GM19463 (cell line): Measurements from ENCODE around the gene PRKAR1B.

ENCODE experiments used
- ATAC-seq: cut with Tn5 transposase; IDR thresholded peaks from one replicate; pipeline ENCODE4 v1.9.1; 2021; ENCODE audit warnings: mild to moderate bottlenecking, moderate library complexity; ENCODE audit not compliant: unreplicated experiment

PRKAR1B gene

DNA sequence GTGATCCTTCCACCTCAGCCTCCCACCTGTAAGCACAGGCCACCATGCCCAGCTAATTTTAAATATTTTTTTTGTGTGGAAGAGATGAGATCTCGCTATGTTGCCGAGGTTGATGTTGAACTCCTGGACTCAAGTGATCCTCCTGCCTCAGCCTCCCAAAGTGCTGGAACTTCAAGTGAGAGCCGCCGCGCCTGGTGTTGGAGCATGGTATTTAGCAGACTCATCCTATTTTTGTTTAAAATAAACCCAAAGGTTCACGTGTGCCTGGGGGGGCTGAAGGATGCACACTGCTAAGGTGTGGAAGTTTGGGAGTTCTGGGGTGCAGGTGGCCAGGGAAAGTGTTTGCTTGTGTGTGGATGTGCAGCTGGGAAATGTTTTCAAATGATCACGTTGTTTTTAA is 225.6 kb downstream of the PRKAR1B start:
- no peak for ATAC-seq

- no peak for ATAC-seq
Observed at GRCh38 chr7:500521-501420, 226.3 kb downstream of the PRKAR1B start.

DNA sequence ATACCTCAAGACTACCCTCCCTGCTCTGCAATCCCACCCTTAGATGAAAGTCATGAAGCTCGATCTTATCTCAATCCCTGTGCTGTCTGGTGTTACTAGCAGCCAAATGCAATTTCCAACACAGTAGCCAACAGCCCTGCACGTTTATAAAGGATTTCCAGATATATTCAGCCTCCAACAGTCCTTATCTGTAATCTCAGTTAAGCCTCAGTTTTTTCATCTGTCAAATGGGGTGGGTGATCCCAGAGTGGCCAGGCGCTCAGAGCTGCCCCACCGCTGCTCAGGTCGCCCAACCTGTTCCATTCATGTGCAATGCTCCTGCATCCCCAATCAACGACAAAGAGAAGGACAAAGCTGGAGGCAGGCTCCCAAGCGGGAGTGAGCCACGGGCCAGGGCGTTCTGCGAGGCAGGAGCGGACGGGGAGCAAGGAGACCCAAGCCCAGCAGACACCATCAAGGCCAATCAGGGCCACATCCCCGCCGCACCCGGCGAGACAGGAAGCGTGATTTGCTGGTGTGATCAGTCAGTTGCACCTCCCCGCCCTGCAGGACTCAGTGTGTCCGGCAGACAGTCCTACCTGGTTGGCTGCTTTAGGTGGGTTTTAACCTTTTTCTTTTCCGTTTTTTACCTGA is 227.1 kb downstream of the PRKAR1B start:
- no peak for ATAC-seq
